OCI-LY7 (cell line): ENCODE results near the gene CDK14. TPM values are rescaled to one million over a fixed set of nuclear protein-coding genes. Genes with fewer than 3 reads are reported as not detected.

Experiments used
- BruUV-seq: library from RNA; stranded (reverse); fragments of 400-500 nt; replicated peaks from 2 replicates; lab custom pipeline; 2021; lab: Mats Ljungman, UMichigan
- CTCF ChIA-PET: fragments of 300-600 bp; sonication (Branson Sonifier 250); formaldehyde crosslinking; loops from one replicate; lab custom pipeline; 2022; ENCODE audit warnings: antibody characterized with exemption; ENCODE audit not compliant: unreplicated experiment; lab: Charles Lee
- POLR2A ChIA-PET: fragments of 300-600 bp; sonication (Branson Sonifier 250); formaldehyde crosslinking; loops from one replicate; lab custom pipeline; 2022; ENCODE audit warnings: antibody characterized with exemption; lab: Charles Lee
- DNase-seq: peaks from one replicate; pipeline ENCODE4 v3.0.0-alpha.2; 2015; ENCODE audit warnings: low spot score
- H2AFZ ChIP-seq: fragments of 200-600 bp; sonication (generic), shearing (Covaris generic); 2 replicates; pipeline ENCODE4 v1.6.1; 2014; ENCODE audit warnings: mild to moderate bottlenecking, antibody characterized with exemption, low read length, moderate library complexity
- H3K27ac ChIP-seq: fragments of 200-600 bp; sonication (generic); 2 replicates; pipeline ENCODE4 v1.5.1; 2014; ENCODE audit warnings: mixed run types, low read depth, mild to moderate bottlenecking, moderate library complexity, low read length, inconsistent platforms; ENCODE audit not compliant: poor library complexity, severe bottlenecking
- H3K36me3 ChIP-seq: fragments of 200-600 bp; sonication (generic); 2 replicates; pipeline ENCODE4 v1.6.1; 2014; ENCODE audit warnings: mild to moderate bottlenecking, antibody characterized with exemption, low read length, moderate library complexity, mixed read lengths; ENCODE audit not compliant: insufficient read depth
- H3K4me1 ChIP-seq: fragments of 200-600 bp; sonication (generic); 2 replicates; pipeline ENCODE4 v1.5.1; 2014; ENCODE audit warnings: mild to moderate bottlenecking, low read length; ENCODE audit not compliant: insufficient read depth, poor library complexity, severe bottlenecking
- H3K4me2 ChIP-seq: fragments of 200-600 bp; sonication (generic); 2 replicates; pipeline ENCODE4 v1.6.1; 2014; ENCODE audit warnings: mild to moderate bottlenecking, low read length
- H3K4me3 ChIP-seq: fragments of 200-600 bp; sonication (generic); 2 replicates; pipeline ENCODE4 v1.5.1; 2014; ENCODE audit warnings: mild to moderate bottlenecking, low read depth, low read length; ENCODE audit not compliant: poor library complexity, severe bottlenecking
- H3K79me2 ChIP-seq: fragments of 200-600 bp; sonication (generic); 2 replicates; pipeline ENCODE4 v1.6.1; 2016; ENCODE audit warnings: low read depth, mild to moderate bottlenecking, low read length, moderate library complexity, mixed read lengths; ENCODE audit not compliant: insufficient read depth
- H3K9me2 ChIP-seq: fragments of 200-600 bp; sonication (generic); 2 replicates; pipeline ENCODE4 v1.6.1; 2016; ENCODE audit warnings: mild to moderate bottlenecking, low read length, mixed read lengths; ENCODE audit not compliant: insufficient read depth
- H3K9me3 ChIP-seq: fragments of 200-600 bp; sonication (generic); 2 replicates; pipeline ENCODE4 v1.6.1; 2014; ENCODE audit warnings: mild to moderate bottlenecking, mixed run types, low read length, mixed read lengths
- H4K20me1 ChIP-seq: fragments of 200-600 bp; sonication (generic); 2 replicates; pipeline ENCODE4 v1.6.1; 2014; ENCODE audit warnings: mild to moderate bottlenecking, antibody characterized with exemption, low read length, moderate library complexity, mixed read lengths; ENCODE audit not compliant: insufficient read depth
- CTCF ChIP-seq: fragments of 200-600 bp; sonication (generic); conservative IDR thresholded peaks from 2 replicates; pipeline ENCODE4 v1.5.1; 2014; ENCODE audit warnings: mild to moderate bottlenecking, antibody characterized with exemption, low read length, moderate library complexity, mixed read lengths
- EZH2phosphoT487 ChIP-seq: fragments of 200-600 bp; sonication (generic); IDR thresholded peaks from 2 replicates; pipeline ENCODE4 v1.6.1; 2018; ENCODE audit warnings: low read depth, borderline replicate concordance, mild to moderate bottlenecking, mixed run types, antibody characterized with exemption, low read length, moderate library complexity, mixed read lengths
- intact Hi-C: fragments of 100-400 bp; cut with micrococcal nuclease; formaldehyde crosslinking; loops from one replicate; pipeline ENCODE4 v1.10.0; 2022; ENCODE audit not compliant: unreplicated experiment
- total RNA-seq, 2 experiments: library from RNA; depleted of rRNA in 1 of 2; stranded (reverse); fragments of >200 nt in 1 of 2; shearing (Covaris generic) in 1 of 2; gene quantifications; 2 replicates each; pipeline ENCODE4 v1.2.3, GENCODE V29; 2014 to 2022

The CDK14 gene
- total RNA-seq, 2 experiments from 2014 or later = 90.7 to 111 TPM

- Histone ChIP-seq H3K4me2 (no peak overlapping the region), H3K4me1 (no peaks in the 10 kb centered on the region), H3K79me2 (no peaks in the 10 kb centered on the region), H4K20me1 (no peaks in the 10 kb centered on the region), H3K36me3 (peaks cover 61% of the 10 kb centered on the region), H3K4me3 (no peak overlapping the region), H2AFZ (no peak overlapping the region), H3K9me2 (no peaks in the 10 kb centered on the region), H3K27ac (no peak overlapping the region), H3K9me3 (no peaks in the 10 kb centered on the region)
- no peak for DNase-seq
- TF ChIP-seq CTCF (no peak), EZH2phosphoT487 (no peak)
- intact Hi-C loops = no loop called here
- ChIA-PET POLR2A (no interaction called here), CTCF (no interaction called here)
- no TSS peak for BruUV-seq
Measured at GRCh38 chr7:90876701-90877100, 280.6 kb downstream of the CDK14 start.

- no peak overlapping the region for H3K27ac ChIP-seq
- no TSS peak for BruUV-seq
- CTCF ChIA-PET = no interaction called here
Measured at GRCh38 chr7:90877201-90877600, 281.1 kb downstream of the CDK14 start.

More at GRCh38 chr7:90877201-90877600, 281.1 kb downstream of the CDK14 start:
- Histone ChIP-seq H3K4me2 (no peak overlapping the region), H3K36me3 (peaks cover 56% of the 10 kb centered on the region), H3K79me2 (no peaks in the 10 kb centered on the region), H3K4me1 (no peaks in the 10 kb centered on the region), H3K9me2 (no peaks in the 10 kb centered on the region), H3K9me3 (no peaks in the 10 kb centered on the region), H4K20me1 (no peaks in the 10 kb centered on the region), H2AFZ (no peak overlapping the region), H3K4me3 (no peak overlapping the region)
- no peak for DNase-seq
- POLR2A ChIA-PET = interaction anchor here (1.2 kb wide), 1 partner anchor 208 kb away, joined by 3 read pairs; no protein-coding TSS in a partner anchor
- TF ChIP-seq CTCF = no peak
- no peak for TF ChIP-seq EZH2phosphoT487
- intact Hi-C loops = no loop called here
